Islet of Langerhans (tissue), 1 donor: ENCODE results near the gene SLC37A1.
A peak's percentile ranks its signal among the peaks of the same experiment; 100 is the strongest.

Experiments
- FAIRE-seq: peaks from one replicate; lab custom pipeline; 2011; peaks lifted over from hg19 to GRCh38; lab: Jason Lieb, UNC

The SLC37A1 gene

GRCh38 chr21:42527489-42528158 is 14.0 kb downstream of the SLC37A1 start:
- peak; percentile 98 for FAIRE-seq

- no peak for FAIRE-seq
Observed at GRCh38 chr21:42530167-42530518, 16.5 kb downstream of the SLC37A1 start.

GRCh38 chr21:42531771-42532170 is 18.1 kb downstream of the SLC37A1 start:
- no peak for FAIRE-seq

GRCh38 chr21:42532466-42533181 is 19.0 kb downstream of the SLC37A1 start:
- no peak for FAIRE-seq

GRCh38 chr21:42533306-42533962 is 19.8 kb downstream of the SLC37A1 start:
- FAIRE-seq: no peak

GRCh38 chr21:42533963-42534355 is 20.3 kb downstream of the SLC37A1 start:
- no peak for FAIRE-seq

- no peak for FAIRE-seq
Observed at GRCh38 chr21:42534421-42535378, 21.0 kb downstream of the SLC37A1 start.

- FAIRE-seq: no peak
Observed at GRCh38 chr21:42535602-42536171, 22.0 kb downstream of the SLC37A1 start.

- no peak for FAIRE-seq
Observed at GRCh38 chr21:42536601-42537000, 22.9 kb downstream of the SLC37A1 start.

GRCh38 chr21:42537106-42537742 is 23.6 kb downstream of the SLC37A1 start:
- FAIRE-seq: no peak

GRCh38 chr21:42538479-42539275 is 25.0 kb downstream of the SLC37A1 start:
- FAIRE-seq: peak; percentile 27

GRCh38 chr21:42539342-42539741 is 25.7 kb downstream of the SLC37A1 start:
- FAIRE-seq: no peak

GRCh38 chr21:42539931-42540343 is 26.3 kb downstream of the SLC37A1 start:
- no peak for FAIRE-seq

- no peak for FAIRE-seq
Observed at GRCh38 chr21:42540396-42540795, 26.7 kb downstream of the SLC37A1 start.

GRCh38 chr21:42541174-42541573 is 27.5 kb downstream of the SLC37A1 start:
- FAIRE-seq: no peak

- no peak for FAIRE-seq
Observed at GRCh38 chr21:42541618-42542017, 28.0 kb downstream of the SLC37A1 start.

- FAIRE-seq: no peak
Observed at GRCh38 chr21:42542196-42542595, 28.5 kb downstream of the SLC37A1 start.

- no peak for FAIRE-seq
Observed at GRCh38 chr21:42542596-42542995, 28.9 kb downstream of the SLC37A1 start.

GRCh38 chr21:42543106-42543847 is 29.6 kb downstream of the SLC37A1 start:
- no peak for FAIRE-seq

GRCh38 chr21:42544544-42544943 is 30.9 kb downstream of the SLC37A1 start:
- FAIRE-seq: no peak
